ENCODE results near the gene AGTPBP1. TPM values are rescaled to one million over a fixed set of nuclear protein-coding genes. Genes with fewer than 3 reads are reported as not detected.

AGTPBP1 gene
- total RNA-seq, 4 donors from 2014 or later: 3.7 to 18.1 (median 11.4) TPM

DNA sequence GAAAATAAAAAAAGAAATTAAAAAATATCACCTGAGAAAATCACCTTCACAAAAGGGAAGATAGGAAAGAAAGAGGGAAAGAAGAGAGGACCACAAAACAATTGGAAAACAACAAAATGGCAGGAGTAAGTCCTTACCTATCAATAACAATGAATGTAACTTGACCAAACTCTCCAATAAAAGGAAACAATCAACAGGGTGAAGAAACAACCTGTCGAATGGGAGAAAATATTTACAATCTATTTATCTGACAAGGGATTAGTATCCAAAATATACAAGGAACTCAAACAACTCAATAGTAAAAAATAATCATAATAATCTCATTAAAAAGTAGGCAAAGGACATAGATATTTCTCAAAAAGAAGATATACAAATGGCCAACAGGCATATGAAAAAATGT is 135.8 kb downstream of the AGTPBP1 start:
- DNase-seq: no peak
- no peak for TF ChIP-seq POLR2A (IDR thresholded peaks at IDR 0.05)
- Histone ChIP-seq H3K27ac (no peak overlapping the region), H3K27me3 (no peaks in the 10 kb centered on the region), H3K4me1 (peaks cover 0 to 6% (median 0%) of the 10 kb centered on the region in 3 donors), H3K9me3 (no peaks in the 10 kb centered on the region), H3K4me3 (no peak overlapping the region), H3K36me3 (peaks cover 0 to 12% (median 0%) of the 10 kb centered on the region in 3 donors)
- intact Hi-C loops (cut with DNase I): no loop called here
- WGBS, 2 donors: 85 to 94% methylated on average over 1 of the region's 1 CpG

DNA sequence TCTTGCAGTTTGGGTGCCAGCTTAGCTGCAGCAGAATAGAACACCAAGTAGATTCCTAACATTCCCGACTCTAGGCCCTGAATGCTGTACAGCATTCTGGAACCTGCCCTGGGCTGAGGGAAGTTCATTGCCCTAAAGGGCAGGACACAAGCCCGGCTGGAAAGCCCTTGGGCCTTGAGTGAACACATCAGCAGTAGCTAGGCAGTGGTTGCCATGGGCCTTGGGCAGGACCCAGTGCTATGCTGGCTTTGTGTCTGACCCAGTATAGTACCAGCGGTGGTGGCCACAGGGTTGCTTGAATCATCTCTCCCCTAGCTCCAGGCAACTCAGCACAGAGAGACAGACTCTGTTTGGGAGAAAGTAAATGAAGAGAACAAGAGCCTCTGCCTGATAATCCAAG is 137.8 kb downstream of the AGTPBP1 start:
- no peak for DNase-seq
- Histone ChIP-seq H3K36me3 (peaks cover 0 to 12% (median 0%) of the 10 kb centered on the region in 3 donors), H3K9me3 (no peaks in the 10 kb centered on the region), H3K27me3 (no peaks in the 10 kb centered on the region), H3K27ac (no peak overlapping the region), H3K4me3 (no peak overlapping the region), H3K4me1 (no peaks in the 10 kb centered on the region)
- intact Hi-C loops (cut with DNase I): no loop called here
- TF ChIP-seq, protein P1, sequence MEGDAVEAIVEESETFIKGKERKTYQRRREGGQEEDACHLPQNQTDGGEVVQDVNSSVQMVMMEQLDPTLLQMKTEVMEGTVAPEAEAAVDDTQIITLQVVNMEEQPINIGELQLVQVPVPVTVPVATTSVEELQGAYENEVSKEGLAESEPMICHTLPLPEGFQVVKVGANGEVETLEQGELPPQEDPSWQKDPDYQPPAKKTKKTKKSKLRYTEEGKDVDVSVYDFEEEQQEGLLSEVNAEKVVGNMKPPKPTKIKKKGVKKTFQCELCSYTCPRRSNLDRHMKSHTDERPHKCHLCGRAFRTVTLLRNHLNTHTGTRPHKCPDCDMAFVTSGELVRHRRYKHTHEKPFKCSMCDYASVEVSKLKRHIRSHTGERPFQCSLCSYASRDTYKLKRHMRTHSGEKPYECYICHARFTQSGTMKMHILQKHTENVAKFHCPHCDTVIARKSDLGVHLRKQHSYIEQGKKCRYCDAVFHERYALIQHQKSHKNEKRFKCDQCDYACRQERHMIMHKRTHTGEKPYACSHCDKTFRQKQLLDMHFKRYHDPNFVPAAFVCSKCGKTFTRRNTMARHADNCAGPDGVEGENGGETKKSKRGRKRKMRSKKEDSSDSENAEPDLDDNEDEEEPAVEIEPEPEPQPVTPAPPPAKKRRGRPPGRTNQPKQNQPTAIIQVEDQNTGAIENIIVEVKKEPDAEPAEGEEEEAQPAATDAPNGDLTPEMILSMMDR (IDR thresholded peaks at IDR 0.05): no peak
- TF ChIP-seq POLR2A (IDR thresholded peaks at IDR 0.05): no peak
- WGBS, 2 donors: 79 to 90% methylated on average over 2 to 3 of the region's 3 CpGs

DNA sequence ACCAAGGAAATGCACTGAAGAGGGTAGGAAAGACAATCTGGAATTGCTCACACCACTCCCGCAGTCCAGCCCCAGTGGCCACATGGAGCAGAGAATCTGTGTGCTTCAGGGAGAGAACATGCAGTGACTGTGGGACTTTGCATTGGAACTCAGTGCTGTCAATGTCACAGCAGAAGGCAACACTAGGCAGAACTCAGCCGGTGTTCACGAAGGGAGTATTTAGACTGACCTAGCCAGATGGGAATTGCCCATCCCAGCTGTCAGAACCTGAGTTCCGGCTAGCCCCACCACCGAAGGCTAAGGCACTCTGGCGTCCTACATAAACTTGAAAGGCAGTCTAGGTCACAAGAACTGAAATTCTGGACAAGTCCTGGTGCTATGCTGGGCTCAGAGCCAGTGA is 139.0 kb downstream of the AGTPBP1 start:
- Histone ChIP-seq H3K36me3 (peaks cover 0 to 12% (median 0%) of the 10 kb centered on the region in 3 donors), H3K27ac (no peak overlapping the region), H3K4me1 (no peaks in the 10 kb centered on the region), H3K4me3 (no peak overlapping the region), H3K9me3 (no peaks in the 10 kb centered on the region), H3K27me3 (no peaks in the 10 kb centered on the region)
- 91 to 97% methylated on average over 4 to 6 of the region's 6 CpGs for WGBS, 2 donors
- intact Hi-C loops (cut with DNase I): no loop called here
- TF ChIP-seq, protein P1 (IDR thresholded peaks at IDR 0.05): no peak
- TF ChIP-seq POLR2A (IDR thresholded peaks at IDR 0.05): no peak
- no peak for DNase-seq

DNA sequence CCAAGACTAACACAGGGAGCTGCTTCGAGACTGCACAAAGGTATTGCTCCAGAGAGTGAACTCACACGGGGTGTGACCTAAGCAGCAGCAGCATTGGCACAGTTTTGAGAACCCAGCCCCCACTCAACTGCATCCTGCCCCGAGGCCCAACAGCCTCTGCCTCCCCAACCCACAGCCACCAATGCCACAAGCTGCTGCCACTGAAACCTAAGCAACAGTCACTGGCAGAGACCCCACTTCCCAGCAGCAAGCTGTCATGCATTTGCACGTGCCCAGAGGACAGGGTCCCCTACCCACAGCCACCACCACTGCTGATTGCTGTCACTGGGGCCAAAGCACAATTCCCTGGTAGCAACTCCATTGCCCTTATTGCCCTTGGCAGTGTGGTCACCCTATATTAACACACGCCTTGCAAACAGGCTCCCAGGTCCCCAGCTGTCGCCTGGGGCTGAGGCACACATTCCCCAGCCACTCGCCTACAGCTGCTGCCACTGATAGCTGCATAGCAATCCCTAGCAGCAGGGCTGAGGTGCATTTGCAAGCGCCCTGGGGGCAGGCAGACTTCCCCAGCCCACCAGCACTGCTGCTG is 141.0 kb downstream of the AGTPBP1 start:
- DNase-seq: no peak
- Histone ChIP-seq H3K27ac (no peak overlapping the region), H3K4me1 (no peaks in the 10 kb centered on the region), H3K36me3 (peaks cover 0 to 12% (median 0%) of the 10 kb centered on the region in 3 donors), H3K27me3 (no peaks in the 10 kb centered on the region), H3K9me3 (no peaks in the 10 kb centered on the region), H3K4me3 (no peak overlapping the region)
- no peak for TF ChIP-seq POLR2A (IDR thresholded peaks at IDR 0.05)
- TF ChIP-seq, protein P1 (IDR thresholded peaks at IDR 0.05): no peak
- intact Hi-C loops (cut with DNase I): no loop called here
- WGBS, 2 donors: 65 to 100% methylated on average over 1 to 5 of the region's 8 CpGs

DNA sequence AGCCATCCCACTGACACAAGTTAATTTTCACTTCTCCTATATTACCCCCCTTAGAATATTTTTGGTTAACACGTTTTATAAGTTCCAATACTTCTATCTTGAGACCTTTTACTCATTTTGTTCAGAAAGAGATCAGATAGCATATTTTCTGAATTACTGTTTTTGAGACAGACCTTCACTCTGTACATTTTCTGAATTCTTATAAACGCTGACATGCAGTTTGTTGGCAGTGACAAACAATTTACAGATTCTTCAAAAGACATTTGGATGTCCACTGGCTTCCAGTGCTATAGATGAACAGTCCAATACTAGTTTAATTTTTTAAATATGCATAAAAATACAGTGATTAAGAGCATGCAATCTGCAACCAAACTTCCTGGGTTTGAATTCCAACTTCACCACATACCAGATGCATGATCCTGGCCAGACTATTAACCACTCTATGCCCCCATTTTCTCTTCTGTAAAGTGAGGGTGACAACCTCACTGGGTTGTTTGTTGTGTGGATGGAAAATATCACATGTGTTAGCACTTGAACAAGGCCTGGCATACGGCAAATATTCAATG is 142.1 kb downstream of the AGTPBP1 start:
- H3K27me3 ChIP-seq: no peaks in the 10 kb centered on the region
- DNase-seq: no peak
- H3K4me1 ChIP-seq: no peaks in the 10 kb centered on the region
- WGBS, 2 donors: 71 to 73% methylated on average over 3 of the region's 3 CpGs
- no peak overlapping the region for H3K27ac ChIP-seq
- no peak overlapping the region for H3K4me3 ChIP-seq
- H3K36me3 ChIP-seq: peaks cover 0 to 12% (median 0%) of the 10 kb centered on the region in 3 donors
- H3K9me3 ChIP-seq: no peaks in the 10 kb centered on the region
- TF ChIP-seq, protein P1 (IDR thresholded peaks at IDR 0.05): no peak
- no peak for TF ChIP-seq POLR2A (IDR thresholded peaks at IDR 0.05)
- intact Hi-C loops (cut with DNase I): no loop called here
